OCI-LY3 (cell line): ENCODE results near the gene ZNF582.

Source experiments
- H2AFZ ChIP-seq: fragments of 200-600, 300-600 bp; shearing (Covaris generic); 2 replicates; pipeline ENCODE4 v1.6.0; 2014; ENCODE audit warnings: antibody characterized with exemption, low read depth, low read length
- H3K27ac ChIP-seq: fragments of 200-600, 300-600 bp; sonication (generic); 2 replicates; pipeline ENCODE4 v1.5.1; 2014; ENCODE audit warnings: mild to moderate bottlenecking, low read length, moderate library complexity, mixed read lengths
- H3K27me3 ChIP-seq: fragments of 200-600, 300-600 bp; sonication (generic); 2 replicates; pipeline ENCODE4 v1.6.1; 2014; ENCODE audit warnings: low read depth, low read length, mixed read lengths
- H3K36me3 ChIP-seq: fragments of 200-600, 300-600 bp; sonication (generic); replicated peaks from 2 replicates; pipeline ENCODE3; 2014; ENCODE audit warnings: low read depth, low read length, mixed read lengths
- H3K4me1 ChIP-seq: fragments of 300-600, 200-600 bp; sonication (generic); 2 replicates; pipeline ENCODE4 v1.6.1; 2014; ENCODE audit warnings: low read length, mixed read lengths
- H3K4me2 ChIP-seq: fragments of 200-600, 300-600 bp; sonication (generic); 2 replicates; pipeline ENCODE4 v1.6.1; 2014; ENCODE audit warnings: low read length, mixed read lengths
- H3K4me3 ChIP-seq: fragments of 300-600, 200-600 bp; sonication (generic); 2 replicates; pipeline ENCODE4 v1.5.1; 2014; ENCODE audit warnings: antibody characterized with exemption, mild to moderate bottlenecking, low read length, moderate library complexity
- H3K79me2 ChIP-seq: fragments of 300-600, 200-600 bp; shearing (Covaris generic); 2 replicates; pipeline ENCODE4 v1.6.1; 2014; ENCODE audit warnings: mild to moderate bottlenecking, low read length, mixed read lengths
- H3K9ac ChIP-seq: fragments of 300-600, 200-600 bp; shearing (Covaris generic); 2 replicates; pipeline ENCODE4 v1.6.0; 2014; ENCODE audit warnings: mild to moderate bottlenecking, low read length, moderate library complexity
- H3K9me3 ChIP-seq: fragments of 200-600, 300-600 bp; shearing (Covaris generic); 2 replicates; pipeline ENCODE4 v1.6.1; 2014; ENCODE audit warnings: low read length, mixed read lengths; ENCODE audit not compliant: insufficient read depth
- H4K20me1 ChIP-seq: fragments of 200-600, 300-600 bp; sonication (generic); 2 replicates; pipeline ENCODE4 v1.6.1; 2016; ENCODE audit warnings: low read length, mixed read lengths; ENCODE audit not compliant: insufficient read depth
- CTCF ChIP-seq: fragments of 200-600, 300-600 bp; sonication (generic); IDR thresholded peaks from 2 replicates; pipeline ENCODE4 v1.5.1; 2014; ENCODE audit warnings: antibody characterized with exemption, low read length, low read depth
- EZH2phosphoT487 ChIP-seq: fragments of 200-600 bp; shearing (Covaris generic); IDR thresholded peaks from 2 replicates; pipeline ENCODE4 v1.6.1; 2018; ENCODE audit warnings: antibody characterized with exemption, mixed run types, low read depth

The ZNF582 gene

DNA sequence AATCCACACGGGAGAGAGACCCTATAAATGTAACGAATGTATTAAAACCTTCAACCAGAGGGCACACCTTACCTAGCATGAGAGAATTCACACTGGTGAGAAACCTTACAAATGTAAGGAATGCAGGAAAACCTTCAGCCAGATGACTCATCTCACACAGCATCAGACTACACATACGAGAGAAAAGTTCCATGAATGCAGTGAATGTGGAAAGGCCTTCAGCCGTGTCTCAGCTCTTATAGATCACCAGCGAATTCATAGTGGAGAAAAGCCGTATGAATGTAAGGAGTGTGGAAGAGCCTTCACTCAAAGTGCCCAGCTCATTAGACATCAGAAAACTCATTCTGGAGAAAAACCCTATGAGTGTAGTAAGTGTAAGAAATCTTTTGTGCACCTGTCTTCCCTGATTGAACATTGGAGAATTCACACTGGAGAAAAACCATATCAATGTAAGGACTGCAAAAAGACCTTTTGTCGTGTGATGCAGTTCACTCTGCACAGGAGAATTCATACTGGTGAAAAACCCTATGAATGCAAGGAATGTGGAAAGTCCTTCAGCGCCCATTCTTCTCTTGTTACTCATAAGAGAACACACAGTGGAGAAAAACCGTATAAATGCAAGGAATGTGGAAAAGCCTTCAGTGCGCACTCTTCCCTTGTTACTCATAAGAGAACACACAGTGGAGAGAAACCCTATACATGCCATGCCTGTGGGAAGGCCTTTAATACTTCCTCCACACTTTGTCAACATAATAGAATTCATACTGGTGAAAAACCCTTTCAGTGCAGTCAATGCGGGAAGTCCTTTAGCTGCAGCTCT, 16.0 kb downstream of the ZNF582 start:
- H3K9me3 ChIP-seq = peaks cover 26% of the 10 kb centered on the region; the same call in 1 of the 2 replicates
- TF ChIP-seq CTCF (no peak), EZH2phosphoT487 (no peak)
- no peaks in the 10 kb centered on the region for H3K27me3 ChIP-seq
- no peak overlapping the region for H3K4me2 ChIP-seq
- no peaks in the 10 kb centered on the region for H3K4me1 ChIP-seq
- H4K20me1 ChIP-seq = no peaks in the 10 kb centered on the region
- no peak overlapping the region for H3K27ac ChIP-seq
- no peaks in the 10 kb centered on the region for H3K36me3 ChIP-seq
- H2AFZ ChIP-seq = no peak overlapping the region
- no peak overlapping the region for H3K4me3 ChIP-seq
- H3K9ac ChIP-seq = no peak overlapping the region
- no peaks in the 10 kb centered on the region for H3K79me2 ChIP-seq

DNA sequence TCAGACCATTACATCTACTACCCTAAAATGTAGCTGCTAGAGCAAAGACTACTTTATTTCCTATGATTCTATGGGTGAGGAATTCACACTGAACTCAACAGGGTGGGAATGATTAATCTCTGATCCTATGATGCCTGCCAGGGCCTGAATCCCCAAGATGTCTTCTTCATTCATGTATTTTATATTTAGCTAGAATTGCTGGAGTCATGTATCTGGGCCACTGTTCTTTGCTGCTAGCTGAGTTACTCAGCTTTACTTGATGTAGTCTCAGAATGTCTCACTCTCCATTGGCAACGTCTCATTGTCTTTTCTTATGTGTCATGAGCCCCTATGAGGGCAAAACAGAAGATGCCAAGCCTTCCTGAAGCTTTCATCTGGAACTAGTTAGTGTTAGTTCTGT, 21.1 kb downstream of the ZNF582 start:
- no peaks in the 10 kb centered on the region for H4K20me1 ChIP-seq

DNA sequence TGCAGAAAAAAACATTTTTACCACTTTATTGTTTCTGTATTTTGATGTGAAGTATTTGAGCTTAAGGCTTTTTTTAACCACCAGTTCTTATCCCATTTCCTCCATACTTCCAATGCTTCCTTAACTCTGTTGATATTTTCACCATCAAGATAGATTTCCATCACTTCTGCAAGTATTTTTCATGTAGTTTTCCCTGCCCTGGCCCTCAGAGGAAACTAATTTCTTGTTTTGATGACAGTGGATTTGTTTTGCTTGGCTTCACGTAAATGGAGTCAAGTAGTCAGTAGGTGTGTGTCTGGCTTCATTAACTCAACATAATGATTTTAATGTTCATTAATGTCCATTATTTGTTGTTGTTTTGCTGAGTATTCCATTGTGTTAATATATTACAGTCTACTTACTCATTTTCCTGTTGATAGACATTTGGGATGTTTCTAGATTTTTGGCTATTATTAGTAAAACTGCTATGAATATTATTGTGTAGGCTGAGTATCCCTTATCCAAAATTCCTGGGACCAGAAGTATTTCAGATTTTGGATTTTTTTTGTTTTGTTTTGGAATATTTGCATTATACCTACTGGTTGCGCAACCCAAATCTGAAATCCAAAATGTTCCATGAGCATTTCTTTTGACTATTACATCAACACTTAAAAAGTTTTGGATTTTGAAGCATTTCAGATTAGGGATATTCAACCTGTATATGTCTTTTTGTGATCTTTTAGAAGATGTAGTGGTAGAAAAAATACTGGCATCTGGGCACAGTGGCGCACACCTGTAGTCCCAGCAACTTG, 23.3 kb downstream of the ZNF582 start:
- Histone ChIP-seq H3K9me3 (no peaks in the 10 kb centered on the region), H3K27me3 (no peaks in the 10 kb centered on the region), H2AFZ (no peak overlapping the region), H3K9ac (no peak overlapping the region), H3K4me3 (no peak overlapping the region), H4K20me1 (no peaks in the 10 kb centered on the region), H3K79me2 (no peaks in the 10 kb centered on the region), H3K4me2 (no peak overlapping the region), H3K27ac (no peak overlapping the region), H3K36me3 (no peaks in the 10 kb centered on the region), H3K4me1 (no peaks in the 10 kb centered on the region)
- TF ChIP-seq CTCF = no peak
- no peak for TF ChIP-seq EZH2phosphoT487

More for the DNA sequence above, 21.1 kb downstream of the ZNF582 start:
- H3K79me2 ChIP-seq = no peaks in the 10 kb centered on the region
- no peak overlapping the region for H3K27ac ChIP-seq
- H3K4me1 ChIP-seq = no peaks in the 10 kb centered on the region
- TF ChIP-seq CTCF = no peak
- TF ChIP-seq EZH2phosphoT487 = no peak
- H2AFZ ChIP-seq = no peak overlapping the region
- no peak overlapping the region for H3K4me3 ChIP-seq
- no peak overlapping the region for H3K4me2 ChIP-seq
- no peaks in the 10 kb centered on the region for H3K27me3 ChIP-seq
- H3K9me3 ChIP-seq = 0 out of 2 replicates have a peak, but pooled peaks cover 6% of the 10 kb centered on the region
- H3K9ac ChIP-seq = no peak overlapping the region
- H3K36me3 ChIP-seq = no peaks in the 10 kb centered on the region
